ENCODE measurements around the gene ADRA2B.
"Not testable (repeated sequence)": the region's sequence is repeated elsewhere in the genome, so short reads cannot be mapped to it uniquely, and the experiment has no call there.

Gene ADRA2B

DNA sequence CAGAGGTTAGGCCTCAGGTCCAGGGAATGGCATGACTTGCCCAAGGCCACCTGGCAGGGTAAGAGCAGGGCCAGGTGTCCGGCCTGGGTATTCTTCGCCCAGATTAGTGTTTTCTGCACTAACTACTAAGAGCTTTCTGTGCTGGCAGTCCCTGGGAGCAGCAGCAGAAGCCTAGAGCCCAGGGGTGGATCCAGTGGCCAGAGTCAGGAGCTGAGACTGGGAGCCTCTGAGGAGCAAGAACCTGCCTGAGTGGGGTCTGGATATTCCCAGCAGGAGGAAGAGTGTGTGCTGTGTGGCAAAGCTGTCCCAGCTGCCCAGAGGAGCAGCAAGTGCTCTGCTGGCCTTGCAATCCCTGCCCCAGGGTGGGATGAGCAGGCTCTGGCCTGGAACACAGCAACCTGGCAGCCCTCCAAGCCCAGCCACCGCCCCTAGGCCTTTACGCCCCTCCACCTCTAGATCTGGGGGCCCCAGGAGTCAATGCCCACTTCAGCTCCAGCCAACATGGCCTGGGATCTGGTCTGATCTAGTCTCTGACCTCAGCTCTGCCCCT, 50.9 kb downstream of the ADRA2B start:
- no peak for DNase-seq

DNA sequence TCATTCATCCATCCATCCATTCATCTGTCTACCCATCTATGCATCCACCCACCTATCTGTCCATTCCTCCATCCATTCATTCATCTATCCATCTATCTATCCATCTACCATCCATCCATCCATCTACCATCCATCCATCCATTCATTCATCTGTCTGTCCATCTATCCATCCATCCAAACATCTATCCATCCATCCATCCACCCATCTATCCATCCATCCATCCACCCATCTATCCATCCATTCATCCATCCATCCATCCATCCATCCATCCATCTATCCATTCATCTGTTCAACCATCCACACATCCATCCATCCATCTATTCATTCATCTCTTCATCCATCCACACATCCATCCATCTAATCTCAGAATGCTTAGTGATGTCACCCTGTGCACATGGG, 51.6 kb downstream of the ADRA2B start:
- DNase-seq: not testable (repeated sequence)

DNA sequence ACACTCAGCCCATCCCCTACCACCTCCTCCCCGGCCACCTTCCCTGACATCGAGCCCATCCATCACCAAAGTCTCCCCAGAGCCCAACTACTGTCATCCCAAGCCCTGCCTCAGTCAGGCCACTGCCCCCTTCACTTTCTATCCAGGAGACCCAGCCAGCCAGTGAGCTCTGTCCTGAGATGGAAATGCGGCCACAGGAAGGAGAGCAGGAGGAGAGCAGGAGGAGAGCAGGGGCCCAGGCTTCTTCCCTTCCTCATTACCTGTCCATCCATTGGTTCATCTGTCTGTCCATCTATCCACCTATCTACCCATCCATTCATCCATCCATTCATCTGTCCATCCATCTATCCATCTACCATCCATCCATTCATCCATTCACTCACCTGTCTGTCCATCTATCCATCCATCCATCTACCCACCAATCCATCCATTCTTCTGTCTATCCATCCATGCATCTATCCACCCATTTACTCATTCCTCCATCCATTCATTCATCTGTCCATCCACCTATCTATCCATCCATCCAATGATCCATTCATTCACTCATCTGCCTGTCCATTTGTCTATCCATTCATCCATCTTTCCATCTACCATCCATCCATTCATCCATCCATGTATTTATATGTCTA, 52.2 kb downstream of the ADRA2B start:
- DNase-seq: not testable (repeated sequence)

DNA sequence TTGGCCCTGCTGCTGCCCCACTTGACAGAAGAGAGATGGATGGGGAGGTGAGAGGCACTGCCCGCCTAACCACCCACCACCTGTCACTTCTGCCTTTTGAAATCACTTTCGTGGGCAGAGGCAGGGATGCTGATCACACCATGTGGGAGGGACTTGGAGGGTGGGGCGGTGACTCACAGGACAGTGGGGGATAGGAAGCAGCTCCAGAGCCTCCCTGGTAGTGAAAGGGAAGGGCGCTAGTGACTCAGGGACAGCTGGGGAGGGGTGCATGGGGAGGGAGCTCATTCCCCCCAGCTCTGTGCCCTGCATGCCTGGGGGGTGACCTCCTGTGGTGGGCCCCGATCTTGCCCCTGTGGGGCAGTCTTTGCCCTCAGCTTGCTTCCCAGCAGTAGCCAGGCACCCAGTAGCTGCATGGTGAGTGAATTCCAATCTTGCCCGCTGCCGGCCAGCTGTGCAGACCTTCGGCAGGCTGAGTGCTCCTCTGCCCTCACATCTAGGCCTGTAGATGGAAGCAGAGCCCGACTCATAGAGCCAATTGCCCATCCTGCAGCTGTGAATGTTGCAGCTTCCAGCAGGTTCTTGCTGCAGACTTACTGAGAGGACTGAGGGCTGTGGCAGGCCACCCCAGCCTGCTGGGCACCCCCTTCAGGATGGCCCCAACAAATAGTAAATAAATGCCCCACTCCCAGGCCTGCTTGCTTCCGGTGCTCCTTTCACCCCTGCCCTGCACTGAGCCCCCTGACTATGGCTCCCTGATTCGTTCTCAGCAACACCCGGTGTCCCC, 53.1 kb downstream of the ADRA2B start:
- not testable (repeated sequence) for DNase-seq
